ENCODE results near the gene SUPT20H. TPM values are rescaled to one million over a fixed set of nuclear protein-coding genes. Genes with fewer than 3 reads are reported as not detected.
A peak's percentile ranks its signal among the peaks of the same experiment; 100 is the strongest.

SUPT20H gene
- total RNA-seq, 2 donors from 2014 or later = 43.3 to 51.4 TPM

GRCh38 chr13:36997716-36998427, 61.6 kb downstream of the SUPT20H start:
- intact Hi-C loops (cut with DNase I) = no loop called here
- TF ChIP-seq CTCF (IDR thresholded peaks at IDR 0.05) (no peak), POLR2A (IDR thresholded peaks at IDR 0.05) (no peak)
- H3K27ac ChIP-seq = peak overlapping the region in 3 of 4 donors; percentile 82 to 98 (median 98)
- DNase-seq (no peak), ATAC-seq (no peak)
- H3K36me3 ChIP-seq (replicated peaks in 1 of 2; ENCODE audit: insufficient read depth in 1 of 2, low read depth in 2 of 2) = peaks cover 0 to 5% of the 10 kb centered on the region in 2 donors
- WGBS, 2 donors = 16 to 19% methylated on average over 6 of the region's 6 CpGs
- no peaks in the 10 kb centered on the region for H3K27me3 ChIP-seq
- H3K4me3 ChIP-seq = peak overlapping the region; percentile 74 to 78
- no peaks in the 10 kb centered on the region for H3K9me3 ChIP-seq
- peaks cover 30% of the 10 kb centered on the region for H3K4me1 ChIP-seq

DNA sequence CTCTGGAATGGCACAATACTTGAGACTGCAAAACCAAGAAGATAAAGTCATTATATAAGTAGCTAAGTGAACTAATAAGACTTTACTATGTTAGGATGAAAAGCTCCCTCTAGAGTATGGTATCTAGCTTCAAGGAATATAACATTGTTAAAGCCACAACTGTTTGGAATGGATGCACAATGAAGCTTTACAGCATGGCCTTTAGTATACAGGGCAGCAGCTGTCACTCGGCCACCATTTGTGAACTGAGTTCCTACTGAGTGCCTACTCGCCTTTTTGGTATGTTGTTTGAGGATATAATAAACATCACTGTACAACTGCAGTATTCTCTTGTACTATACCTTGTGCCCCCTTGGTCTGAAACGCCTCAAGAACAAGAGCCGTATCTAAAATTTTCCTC, 67.1 kb downstream of the SUPT20H start:
- H3K27ac ChIP-seq = no peak overlapping the region
- H3K4me3 ChIP-seq = no peak overlapping the region
- ATAC-seq (no peak), DNase-seq (no peak)
- peaks cover 11 to 39% of the 10 kb centered on the region in 2 donors for H3K36me3 ChIP-seq (replicated peaks in 1 of 2; ENCODE audit: insufficient read depth in 1 of 2, low read depth in 2 of 2)
- intact Hi-C loops (cut with DNase I) = no loop called here
- WGBS, 2 donors = 91 to 92% methylated on average over 4 of the region's 4 CpGs
- H3K9me3 ChIP-seq = no peaks in the 10 kb centered on the region
- H3K27me3 ChIP-seq = no peaks in the 10 kb centered on the region
- peaks cover 11% of the 10 kb centered on the region for H3K4me1 ChIP-seq
- no peak for TF ChIP-seq CTCF (IDR thresholded peaks at IDR 0.05)

DNA sequence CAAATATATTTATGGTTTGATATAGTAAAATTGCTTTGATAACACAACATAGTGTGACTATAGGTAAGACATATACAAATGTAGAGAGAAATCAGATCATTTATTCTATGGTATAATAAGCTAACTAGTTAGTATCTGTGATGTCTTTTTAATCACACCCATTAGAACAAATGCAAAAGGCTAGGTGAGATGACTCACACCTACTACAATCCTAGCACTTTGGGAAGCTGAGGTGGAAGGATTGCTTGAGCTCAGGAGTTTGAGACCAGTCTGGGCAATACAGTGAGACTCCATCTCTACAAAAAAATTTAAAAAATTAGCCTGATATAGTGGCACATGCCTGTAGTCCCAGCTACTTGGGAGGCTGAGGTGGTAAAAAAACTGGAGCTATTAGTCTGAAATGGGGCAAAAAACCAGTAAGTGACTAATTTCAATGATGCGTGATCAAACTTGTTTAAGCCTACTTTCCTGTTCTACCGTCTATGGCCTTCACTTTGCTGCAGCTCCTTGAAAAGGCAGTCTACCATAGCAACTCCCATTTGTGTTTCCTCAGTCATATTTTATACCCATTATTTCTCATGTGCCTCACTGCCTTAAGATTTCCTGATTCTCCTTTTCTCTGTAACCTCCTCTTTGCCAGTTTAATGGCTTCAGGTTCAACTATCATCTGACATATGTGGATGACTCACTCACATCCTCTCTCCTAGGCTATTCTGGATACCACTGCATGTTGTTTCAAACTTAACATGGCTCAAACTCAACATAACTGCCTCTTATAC, 72.8 kb downstream of the SUPT20H start:
- WGBS, 2 donors = 84 to 85% methylated on average over 2 of the region's 2 CpGs
- no peak overlapping the region for H3K27ac ChIP-seq
- no peak for TF ChIP-seq POLR2A (IDR thresholded peaks at IDR 0.05)
- no peak for TF ChIP-seq CTCF (IDR thresholded peaks at IDR 0.05)
- H3K9me3 ChIP-seq = no peaks in the 10 kb centered on the region
- H3K4me1 ChIP-seq = no peaks in the 10 kb centered on the region
- no peak overlapping the region for H3K4me3 ChIP-seq
- intact Hi-C loops (cut with DNase I) = no loop called here
- DNase-seq (no peak), ATAC-seq (no peak)
- H3K27me3 ChIP-seq = no peaks in the 10 kb centered on the region
- H3K36me3 ChIP-seq (replicated peaks in 1 of 2; ENCODE audit: insufficient read depth in 1 of 2, low read depth in 2 of 2) = peaks cover 5 to 47% of the 10 kb centered on the region in 2 donors

- TF ChIP-seq POLR2A (IDR thresholded peaks at IDR 0.05) (no peak), CTCF (IDR thresholded peaks at IDR 0.05) (peak in 6 of 7 experiments; percentile 26 to 41 (median 34))
- DNase-seq (no peak), ATAC-seq (no peak)
- Histone ChIP-seq H3K9me3 (no peaks in the 10 kb centered on the region), H3K27ac (no peak overlapping the region), H3K4me3 (no peak overlapping the region), H3K4me1 (no peaks in the 10 kb centered on the region), H3K27me3 (no peaks in the 10 kb centered on the region), H3K36me3 (replicated peaks in 1 of 2; ENCODE audit: insufficient read depth in 1 of 2, low read depth in 2 of 2) (peaks cover 0 to 23% of the 10 kb centered on the region in 2 donors)
- 32 to 39% methylated on average over 6 of the region's 6 CpGs for WGBS, 2 donors
- intact Hi-C loops (cut with DNase I) = no loop called here
These were observed 78.2 kb downstream of the SUPT20H start for GRCh38 chr13:36981156-36981743.

Data from body of pancreas (tissue), 4 donors.